Activated T-helper 2 cell treated with anti-CD3 and anti-CD28 coated beads, Interferon-gamma antibody, Interleukin-2, Interleukin-4, amounts not matched to agents 10 μg/mL and 5 μg/mL and 100 μg/mL, durations not matched to agents 14 hours and 24 hours and 36 hours (primary cell): ENCODE results near the gene LBP. TPM values are rescaled to one million over a fixed set of nuclear protein-coding genes. Genes with fewer than 3 reads are reported as not detected.
"Not testable (repeated sequence)": the region's sequence is repeated elsewhere in the genome, so short reads cannot be mapped to it uniquely, and the experiment has no call there.

Source experiments
- DNase-seq: peaks from one replicate; pipeline ENCODE4 v3.0.0; 2021; ENCODE audit warnings: low spot score
- H3K27ac Mint-ChIP-seq: one replicate; pipeline ENCODE4 v1.8.0; 2021; ENCODE audit warnings: mixed read lengths
- H3K27me3 Mint-ChIP-seq: one replicate; pipeline ENCODE4 v1.8.0; 2021; ENCODE audit warnings: low read depth, mixed read lengths
- H3K36me3 Mint-ChIP-seq: one replicate; pipeline ENCODE4 v1.8.0; 2021; ENCODE audit warnings: low read depth, mixed read lengths
- H3K4me1 Mint-ChIP-seq: one replicate; pipeline ENCODE4 v1.8.0; 2021; ENCODE audit warnings: low read depth, mixed read lengths
- H3K4me3 Mint-ChIP-seq: one replicate; pipeline ENCODE4 v1.8.0; 2021; ENCODE audit warnings: low read depth, mild to moderate bottlenecking, moderate library complexity, mixed read lengths
- H3K9me3 Mint-ChIP-seq: one replicate; pipeline ENCODE4 v1.8.0; 2021; ENCODE audit warnings: mixed read lengths
- intact Hi-C: fragments of 100-400 bp; cut with micrococcal nuclease; formaldehyde crosslinking; loops from one replicate; pipeline ENCODE4 v1.15.1; 2023
- total RNA-seq: library from RNA; stranded (reverse); gene quantifications from 2 replicates; pipeline ENCODE4 v1.2.3, GENCODE V29; 2022

The LBP gene
- total RNA-seq, 1 donor from 2014 or later: not detected

DNA sequence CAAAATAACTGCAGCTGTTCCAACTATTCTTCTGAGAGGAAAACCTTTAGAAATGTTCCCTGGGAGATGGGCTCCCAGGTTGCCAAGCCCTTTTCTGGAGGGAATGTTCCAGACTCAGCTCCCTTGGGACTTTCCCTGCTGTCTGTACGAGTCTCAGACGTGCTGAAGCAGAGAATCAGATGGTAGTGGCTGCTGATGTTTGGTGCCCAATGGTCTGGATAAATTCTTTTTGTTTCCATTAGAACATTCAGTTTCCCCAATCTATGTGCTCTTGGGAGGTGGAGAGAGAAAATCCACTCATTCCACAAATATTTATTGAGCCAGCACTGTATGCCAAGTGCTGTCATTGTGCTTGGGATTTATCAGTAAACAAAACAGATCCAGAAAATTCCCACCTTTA lies 48.9 kb downstream of the LBP start:
- no peaks in the 10 kb centered on the region for H3K36me3 Mint-ChIP-seq
- no peak for DNase-seq
- intact Hi-C loops: no loop called here
- H3K4me1 Mint-ChIP-seq: no peaks in the 10 kb centered on the region
- H3K9me3 Mint-ChIP-seq: no peaks in the 10 kb centered on the region
- H3K27me3 Mint-ChIP-seq: peaks cover 12% of the 10 kb centered on the region
- no peak overlapping the region for H3K27ac Mint-ChIP-seq
- no peak overlapping the region for H3K4me3 Mint-ChIP-seq

DNA sequence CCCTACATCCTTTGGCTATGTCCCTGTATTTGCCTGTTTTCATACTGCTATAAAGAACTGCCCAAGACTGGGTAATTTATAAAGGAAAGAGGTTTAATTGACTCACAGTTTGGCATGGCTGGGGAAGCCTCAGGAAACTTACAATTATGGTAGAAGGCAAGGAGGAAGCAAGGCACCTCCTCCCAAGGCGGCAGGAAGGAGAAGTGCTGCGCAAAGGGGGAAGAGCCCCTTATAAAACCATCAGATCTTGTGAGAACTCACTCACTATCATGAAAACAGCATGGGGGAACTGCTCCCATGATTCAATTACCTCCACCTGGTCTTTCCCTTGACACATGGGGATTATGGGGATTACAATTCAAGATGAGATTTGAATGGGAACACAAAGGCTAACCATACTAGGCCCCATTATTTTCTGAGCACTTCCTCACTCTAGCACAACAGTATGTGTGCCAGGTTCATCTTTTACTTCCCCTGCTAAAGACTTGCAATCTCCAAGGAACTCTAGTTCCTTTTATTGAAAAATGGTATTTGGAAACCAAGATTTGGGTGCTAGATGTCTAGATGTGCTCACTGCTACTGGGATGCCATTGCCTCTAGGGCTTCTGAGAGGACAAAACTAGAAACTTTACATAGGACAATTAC lies 49.6 kb downstream of the LBP start:
- H3K4me3 Mint-ChIP-seq, H3K9me3 Mint-ChIP-seq, DNase-seq, intact Hi-C loops, H3K4me1 Mint-ChIP-seq, H3K36me3 Mint-ChIP-seq, H3K27ac Mint-ChIP-seq: not testable (repeated sequence)
- H3K27me3 Mint-ChIP-seq: peaks cover 14% of the 10 kb centered on the region

DNA sequence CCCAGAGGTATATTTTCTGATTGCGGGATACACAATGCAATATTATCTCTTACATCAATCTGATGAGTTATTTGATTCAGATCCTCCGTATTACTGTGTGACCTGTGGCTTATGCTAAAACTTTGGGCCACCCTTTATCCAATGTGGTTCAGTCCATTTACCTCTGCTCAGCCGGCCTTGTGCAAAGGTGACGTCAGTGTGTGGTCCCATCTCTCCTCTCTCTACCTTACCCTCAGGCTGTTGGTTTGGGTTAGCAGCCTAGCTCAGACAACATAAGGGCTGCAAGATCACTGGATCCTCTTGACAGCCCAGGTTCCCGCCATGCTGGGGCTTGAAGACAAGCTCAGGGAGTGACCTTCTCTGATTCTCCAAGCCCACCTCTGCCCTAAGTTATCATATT lies 55.8 kb downstream of the LBP start:
- H3K4me1 Mint-ChIP-seq: no peaks in the 10 kb centered on the region
- H3K36me3 Mint-ChIP-seq: peaks cover 4% of the 10 kb centered on the region
- no peak overlapping the region for H3K27ac Mint-ChIP-seq
- peaks cover 10% of the 10 kb centered on the region for H3K27me3 Mint-ChIP-seq
- intact Hi-C loops: no loop called here
- no peaks in the 10 kb centered on the region for H3K9me3 Mint-ChIP-seq
- H3K4me3 Mint-ChIP-seq: no peak overlapping the region
- DNase-seq: no peak

DNA sequence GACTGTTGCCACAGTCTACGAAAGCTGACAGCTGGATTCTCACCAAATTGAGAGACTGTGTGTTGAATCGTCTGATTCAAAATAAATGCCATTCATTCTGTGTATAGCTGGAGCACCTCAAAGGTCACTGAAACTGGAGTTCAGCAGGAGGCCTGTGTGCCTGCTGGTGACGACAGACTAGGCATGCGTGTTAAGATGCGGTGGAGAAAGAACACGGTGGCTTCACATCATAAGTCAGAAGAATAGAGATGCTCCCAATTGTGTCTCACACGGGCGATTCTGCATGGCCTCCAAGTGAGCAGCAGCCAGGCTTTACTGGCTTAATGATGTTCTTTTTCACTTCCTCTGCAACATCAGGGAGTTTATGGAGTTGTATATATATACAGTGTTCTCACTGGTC lies 56.5 kb downstream of the LBP start:
- Mint-ChIP-seq H3K4me1 (no peaks in the 10 kb centered on the region), H3K27me3 (peaks cover 4% of the 10 kb centered on the region), H3K4me3 (no peak overlapping the region)

DNA sequence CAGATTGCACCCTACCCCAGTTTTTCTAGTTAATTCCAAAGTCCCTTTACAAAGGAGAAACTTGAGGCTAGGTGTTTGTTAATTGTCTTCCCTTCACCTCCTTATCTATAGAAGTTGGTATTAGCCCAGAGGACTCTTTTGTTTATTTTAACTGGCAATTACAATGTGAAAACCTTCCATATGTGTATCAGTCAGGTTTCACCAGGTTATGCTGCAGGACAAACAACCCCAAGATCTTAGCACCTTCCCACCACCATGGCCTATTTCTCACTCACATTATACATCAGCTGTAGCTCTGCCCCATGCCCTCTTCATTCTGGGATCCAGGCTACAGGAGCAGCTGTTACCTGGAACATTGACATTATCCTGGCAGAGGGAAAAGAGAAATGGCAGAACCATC lies 57.7 kb downstream of the LBP start:
- DNase-seq: no peak
- peaks cover 9% of the 10 kb centered on the region for H3K36me3 Mint-ChIP-seq
- peaks cover 4% of the 10 kb centered on the region for H3K27me3 Mint-ChIP-seq
- no peaks in the 10 kb centered on the region for H3K9me3 Mint-ChIP-seq
- H3K4me3 Mint-ChIP-seq: no peak overlapping the region
- no peaks in the 10 kb centered on the region for H3K4me1 Mint-ChIP-seq
- intact Hi-C loops: no loop called here
- no peak overlapping the region for H3K27ac Mint-ChIP-seq

More for the DNA sequence above, 56.5 kb downstream of the LBP start:
- Mint-ChIP-seq H3K36me3 (peaks cover 4% of the 10 kb centered on the region), H3K9me3 (no peaks in the 10 kb centered on the region), H3K27ac (no peak overlapping the region)
- DNase-seq: no peak
- intact Hi-C loops: no loop called here

DNA sequence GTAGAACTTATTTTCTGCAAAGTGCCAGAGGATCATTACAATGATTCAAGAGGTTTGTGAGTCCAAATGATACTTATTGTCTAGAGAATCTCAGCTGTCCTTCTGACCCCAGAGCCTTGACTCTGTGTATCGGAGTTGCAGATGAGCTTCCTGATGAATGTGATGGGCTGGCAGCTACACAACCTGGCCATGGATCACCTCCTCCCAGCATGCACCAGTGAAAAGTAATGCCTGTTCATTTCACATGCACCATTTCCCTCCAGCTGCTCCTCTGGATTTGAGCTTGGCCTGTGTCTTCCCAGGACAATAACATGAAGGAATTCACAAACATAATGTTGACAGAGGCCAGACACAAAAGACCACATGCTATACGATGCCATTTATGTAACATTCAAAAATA lies 58.9 kb downstream of the LBP start:
- Mint-ChIP-seq H3K36me3 (peaks cover 9% of the 10 kb centered on the region), H3K27me3 (peaks cover 2% of the 10 kb centered on the region), H3K4me1 (no peaks in the 10 kb centered on the region), H3K4me3 (no peak overlapping the region), H3K27ac (no peak overlapping the region), H3K9me3 (no peaks in the 10 kb centered on the region)
- intact Hi-C loops: no loop called here
- DNase-seq: no peak

DNA sequence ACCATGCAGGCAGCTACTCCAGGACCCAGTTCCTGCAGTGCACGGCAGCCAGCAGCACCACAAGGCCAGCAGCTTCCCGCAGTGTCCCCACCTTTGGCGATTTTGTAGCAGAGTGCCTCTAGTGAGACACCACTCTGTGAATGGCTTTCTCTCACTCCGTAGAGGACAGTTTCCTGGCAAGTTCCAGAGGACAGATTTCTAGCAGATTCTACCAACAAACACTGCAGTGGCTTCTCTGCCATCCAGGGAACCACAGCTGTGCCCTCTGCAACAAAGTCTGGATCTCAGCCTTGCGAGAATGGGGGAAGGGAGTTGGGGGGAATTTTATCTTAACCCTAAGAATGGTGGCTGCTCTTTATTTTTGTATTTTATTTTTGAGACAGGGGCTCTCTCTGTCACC lies 60.2 kb downstream of the LBP start:
- H3K27me3 Mint-ChIP-seq: no peaks in the 10 kb centered on the region

DNA sequence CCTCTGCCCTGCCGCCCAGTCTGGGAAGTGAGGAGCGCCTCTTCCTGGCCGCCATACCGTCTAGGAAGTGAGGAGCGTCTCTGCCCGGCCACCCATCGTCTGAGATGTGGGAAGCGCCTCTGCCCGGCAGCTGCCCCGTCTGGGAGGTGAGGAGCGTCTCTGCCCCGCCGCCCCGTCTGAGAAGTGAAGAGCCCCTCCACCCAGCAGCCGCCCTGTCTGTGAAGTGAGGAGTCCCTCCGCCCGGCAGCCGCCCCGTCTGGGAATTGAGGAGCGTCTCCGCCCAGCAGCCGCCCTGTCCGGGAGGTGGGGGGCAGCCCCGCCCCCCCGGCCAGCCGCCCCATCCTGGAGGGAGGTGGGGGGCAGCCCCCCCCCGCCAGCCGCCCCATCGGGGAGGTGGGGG lies 61.0 kb downstream of the LBP start:
- Mint-ChIP-seq H3K4me1 (no peaks in the 10 kb centered on the region), H3K36me3 (peaks cover 20% of the 10 kb centered on the region), H3K27me3 (no peaks in the 10 kb centered on the region), H3K9me3 (no peaks in the 10 kb centered on the region), H3K27ac (no peak overlapping the region), H3K4me3 (no peak overlapping the region)
- no peak for DNase-seq
- intact Hi-C loops: no loop called here

More for the DNA sequence above, 60.2 kb downstream of the LBP start:
- Mint-ChIP-seq H3K4me1 (no peaks in the 10 kb centered on the region), H3K4me3 (no peak overlapping the region), H3K27ac (no peak overlapping the region), H3K36me3 (peaks cover 14% of the 10 kb centered on the region), H3K9me3 (no peaks in the 10 kb centered on the region)
- intact Hi-C loops: no loop called here
- DNase-seq: no peak

DNA sequence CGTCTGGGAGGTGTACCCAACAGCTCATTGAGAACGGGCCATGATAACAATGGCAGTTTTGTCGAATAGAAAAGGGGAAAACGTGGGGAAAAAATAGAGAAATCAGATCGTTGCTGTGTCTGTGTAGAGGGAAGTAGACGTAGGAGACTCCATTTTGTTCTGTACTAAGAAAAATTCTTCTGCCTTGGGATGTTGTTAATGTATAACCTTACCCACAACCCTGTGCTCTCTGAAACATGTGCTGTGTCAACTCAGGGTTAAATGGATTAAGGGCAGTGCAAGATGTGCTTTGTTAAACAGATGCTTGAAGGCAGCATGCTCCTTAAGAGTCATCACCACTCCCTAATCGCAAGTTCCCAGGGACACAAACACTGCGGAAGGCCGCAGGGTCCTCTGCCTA lies 61.5 kb downstream of the LBP start:
- H3K27me3 Mint-ChIP-seq, DNase-seq, intact Hi-C loops, H3K4me3 Mint-ChIP-seq, H3K4me1 Mint-ChIP-seq, H3K9me3 Mint-ChIP-seq, H3K27ac Mint-ChIP-seq: not testable (repeated sequence)
- peaks cover 25% of the 10 kb centered on the region for H3K36me3 Mint-ChIP-seq

DNA sequence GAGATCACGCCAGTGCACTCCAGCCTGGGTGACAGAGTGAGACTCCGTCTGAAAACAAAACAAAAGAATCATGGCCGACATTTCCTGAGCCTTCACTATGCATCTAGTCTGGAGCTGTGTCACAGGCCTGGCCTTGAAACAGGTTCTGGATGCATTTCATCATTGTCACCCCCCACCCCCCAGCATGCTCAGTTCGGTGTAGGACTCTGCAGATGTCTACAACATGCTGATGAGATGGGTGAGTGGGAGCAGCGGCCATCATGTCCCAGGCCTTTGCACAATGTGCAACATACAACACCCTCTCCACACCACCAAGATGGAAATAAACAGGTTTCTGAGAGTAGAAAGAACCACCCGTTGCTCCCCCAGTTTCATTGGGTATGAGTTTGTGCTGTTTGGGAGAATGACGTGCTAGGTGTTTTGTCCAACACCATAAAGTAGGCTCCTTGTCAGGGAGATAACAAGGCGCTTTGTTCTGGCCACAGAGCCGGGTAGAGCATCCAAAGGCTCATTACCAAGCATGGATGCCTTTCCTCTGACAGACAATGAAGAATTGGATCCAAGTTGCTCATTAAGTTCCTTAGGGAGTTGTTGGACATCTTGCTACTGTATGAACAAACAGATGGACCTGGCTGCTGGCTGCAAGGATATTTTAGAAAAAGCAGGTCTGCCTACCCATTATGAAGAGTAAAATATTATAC lies 66.7 kb downstream of the LBP start:
- H3K36me3 Mint-ChIP-seq: peaks cover 55% of the 10 kb centered on the region
- DNase-seq: no peak

DNA sequence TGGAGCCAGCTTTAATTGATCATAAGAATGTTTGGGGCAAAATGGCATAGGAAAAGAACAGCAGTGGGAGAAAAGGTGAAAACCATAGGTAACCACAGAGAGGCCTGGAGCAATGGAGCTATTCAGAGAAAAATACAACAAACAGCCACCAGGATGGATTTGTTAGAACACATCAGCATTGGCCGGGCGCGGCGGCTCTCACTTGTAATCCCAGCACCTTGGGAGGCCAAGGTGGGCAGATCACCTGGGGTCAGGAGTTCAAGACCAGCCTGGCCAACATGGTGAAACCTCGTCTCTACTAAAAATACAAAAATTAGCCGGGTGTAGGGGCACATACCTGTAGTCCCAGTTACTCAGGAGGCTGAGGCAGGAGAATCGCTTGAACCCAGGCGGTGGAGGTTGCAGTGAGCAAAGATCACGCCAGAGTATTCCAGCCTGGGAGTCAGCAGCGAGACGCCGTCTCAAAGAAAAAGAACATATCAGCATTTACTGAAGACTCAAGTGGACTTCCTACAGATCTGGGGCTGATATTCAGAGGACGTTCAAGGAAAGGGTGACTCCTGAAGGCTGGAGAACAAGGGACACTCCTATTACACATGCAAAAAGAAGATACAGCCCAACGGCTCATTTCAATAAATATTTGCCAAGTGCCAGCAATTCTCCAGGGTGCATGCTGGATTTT lies 68.6 kb downstream of the LBP start:
- DNase-seq: no peak
- H3K9me3 Mint-ChIP-seq: no peaks in the 10 kb centered on the region
- intact Hi-C loops: no loop called here
- no peak overlapping the region for H3K4me3 Mint-ChIP-seq
- peaks cover 3% of the 10 kb centered on the region for H3K4me1 Mint-ChIP-seq
- H3K27me3 Mint-ChIP-seq: no peaks in the 10 kb centered on the region
- H3K36me3 Mint-ChIP-seq: peaks cover 68% of the 10 kb centered on the region
- H3K27ac Mint-ChIP-seq: no peak overlapping the region

More for the DNA sequence above, 66.7 kb downstream of the LBP start:
- H3K9me3 Mint-ChIP-seq: no peaks in the 10 kb centered on the region
- H3K27me3 Mint-ChIP-seq: no peaks in the 10 kb centered on the region
- H3K4me3 Mint-ChIP-seq: no peak overlapping the region
- H3K27ac Mint-ChIP-seq: no peak overlapping the region
- intact Hi-C loops: no loop called here
- H3K4me1 Mint-ChIP-seq: no peaks in the 10 kb centered on the region

DNA sequence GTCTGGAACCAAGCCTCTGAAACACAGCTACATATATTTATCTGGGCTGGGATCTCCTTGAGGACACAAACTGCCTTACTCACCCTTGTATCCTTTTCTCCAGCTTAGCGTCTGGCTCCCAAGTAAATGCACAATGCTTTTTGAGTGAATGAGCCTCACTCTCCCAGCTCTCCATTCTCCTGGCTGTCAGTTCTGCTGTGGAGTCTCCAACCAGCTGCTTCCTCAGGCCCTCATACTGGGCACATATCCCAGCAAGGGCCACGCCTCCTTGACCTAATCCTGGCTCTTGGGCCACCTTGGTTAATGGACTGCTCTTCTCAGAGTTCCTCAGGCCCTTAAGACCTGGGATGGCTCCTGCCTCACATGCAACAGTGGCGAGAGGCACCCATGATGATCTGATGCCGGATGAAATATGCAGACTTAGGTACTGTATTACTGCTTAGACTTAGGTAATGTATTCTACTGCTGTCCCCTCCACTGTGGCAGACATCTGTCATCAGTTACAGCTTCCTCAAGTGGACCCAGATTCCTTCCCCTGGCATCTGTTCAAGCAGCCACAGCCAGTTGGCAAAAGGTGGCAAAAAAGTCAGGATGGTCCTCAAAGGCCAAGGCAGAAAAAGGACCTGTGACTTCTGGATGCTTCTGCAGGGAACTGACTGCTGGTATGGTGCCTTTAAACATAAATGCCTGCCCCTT lies 72.4 kb downstream of the LBP start:
- no peak overlapping the region for H3K4me3 Mint-ChIP-seq
- H3K9me3 Mint-ChIP-seq: no peaks in the 10 kb centered on the region
- peaks cover 82% of the 10 kb centered on the region for H3K36me3 Mint-ChIP-seq
- intact Hi-C loops: no loop called here
- no peak overlapping the region for H3K27ac Mint-ChIP-seq
- peaks cover 6% of the 10 kb centered on the region for H3K4me1 Mint-ChIP-seq
- DNase-seq: no peak
- no peaks in the 10 kb centered on the region for H3K27me3 Mint-ChIP-seq
